ENCODE measurements around the gene FBF1.
A peak's percentile ranks its signal among the peaks of the same experiment; 100 is the strongest.

FBF1 gene

GRCh38 chr17:75959051-75959838, 18.4 kb upstream of the FBF1 start:
- DNase-seq (ENCODE audit: low spot score), result no peak

- DNase-seq (ENCODE audit: low spot score), result no peak
Measured at GRCh38 chr17:75950855-75951554, 10.2 kb upstream of the FBF1 start.

DNA sequence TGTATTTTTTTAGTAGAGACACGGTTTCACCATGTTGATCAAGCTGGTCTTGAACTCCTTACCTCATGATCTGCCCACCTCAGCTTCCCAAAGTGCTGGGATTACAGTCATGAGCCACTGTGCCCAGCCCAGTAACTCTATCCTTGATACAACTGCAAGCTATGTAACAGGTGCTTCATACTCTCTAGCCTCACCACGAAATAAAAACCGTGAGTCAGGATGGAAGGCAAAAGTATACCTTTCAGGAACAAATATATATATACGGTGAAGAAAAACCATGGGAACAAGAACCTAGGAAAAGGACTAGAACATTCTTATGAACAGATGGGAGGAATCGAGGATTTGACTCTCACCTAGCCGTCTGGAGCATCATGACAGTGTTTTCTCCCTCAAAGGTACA, 9.6 kb upstream of the FBF1 start:
- DNase-seq (ENCODE audit: low spot score), result no peak

DNA sequence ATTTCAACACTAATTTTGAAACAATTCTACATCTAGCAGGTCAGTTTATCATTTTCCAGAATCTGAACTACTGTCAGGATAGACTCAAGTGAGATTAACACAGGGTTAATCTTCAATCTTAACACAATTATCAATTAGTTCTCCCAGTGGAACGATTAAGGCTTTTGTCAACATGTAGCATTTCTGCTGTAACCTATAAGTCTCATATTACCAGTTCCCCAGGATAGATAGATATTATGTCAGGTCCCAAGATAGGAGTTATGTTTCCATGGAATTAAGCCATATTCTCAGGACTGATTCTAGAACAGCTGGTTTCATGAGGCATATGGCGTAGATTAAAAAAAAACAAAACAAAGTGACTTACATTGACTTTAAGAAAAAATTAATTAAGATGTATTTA, 4.4 kb upstream of the FBF1 start:
- no peak for DNase-seq (ENCODE audit: low spot score)

GRCh38 chr17:75943491-75943890, 2.6 kb upstream of the FBF1 start:
- no peak for DNase-seq (ENCODE audit: low spot score)

DNA sequence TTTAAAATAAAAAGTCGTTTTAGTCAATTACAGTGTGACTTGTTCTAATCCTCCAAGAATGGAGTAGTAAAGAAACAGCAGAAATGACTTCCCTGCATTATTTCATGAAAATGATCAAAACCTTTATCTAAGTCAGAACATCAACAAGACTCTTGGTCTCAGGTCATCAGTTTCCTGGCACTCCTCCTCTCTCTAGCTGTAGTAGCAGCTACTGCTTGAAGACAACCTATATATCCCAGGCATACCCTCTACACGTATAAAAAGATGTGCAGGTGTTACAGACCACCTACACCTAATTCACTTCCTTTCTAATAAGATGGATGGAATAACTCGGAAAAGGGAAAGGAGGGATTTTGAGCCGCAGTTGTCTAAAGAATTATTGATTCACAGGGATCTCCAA, 1.6 kb upstream of the FBF1 start:
- no peak for DNase-seq (ENCODE audit: low spot score)

DNA sequence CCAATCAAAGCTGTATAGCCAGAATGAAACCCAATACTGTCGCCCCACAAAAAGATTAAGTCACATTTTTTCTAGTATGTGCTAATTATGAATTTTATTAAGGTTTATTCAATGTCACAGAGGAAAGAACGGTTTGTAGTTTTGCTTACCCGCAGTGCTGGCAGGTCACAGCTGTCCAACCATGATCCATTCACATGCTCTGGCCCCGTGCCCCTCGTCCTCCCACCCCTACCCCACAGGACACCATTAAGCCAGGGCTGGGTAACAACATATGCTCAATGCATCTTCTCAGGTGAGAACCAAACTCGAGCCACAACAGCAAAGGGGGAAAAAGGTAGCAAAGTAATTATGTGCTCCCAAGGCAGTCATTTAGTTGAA, 589 bp upstream of the FBF1 start:
- DNase-seq (ENCODE audit: low spot score), result no peak

DNA sequence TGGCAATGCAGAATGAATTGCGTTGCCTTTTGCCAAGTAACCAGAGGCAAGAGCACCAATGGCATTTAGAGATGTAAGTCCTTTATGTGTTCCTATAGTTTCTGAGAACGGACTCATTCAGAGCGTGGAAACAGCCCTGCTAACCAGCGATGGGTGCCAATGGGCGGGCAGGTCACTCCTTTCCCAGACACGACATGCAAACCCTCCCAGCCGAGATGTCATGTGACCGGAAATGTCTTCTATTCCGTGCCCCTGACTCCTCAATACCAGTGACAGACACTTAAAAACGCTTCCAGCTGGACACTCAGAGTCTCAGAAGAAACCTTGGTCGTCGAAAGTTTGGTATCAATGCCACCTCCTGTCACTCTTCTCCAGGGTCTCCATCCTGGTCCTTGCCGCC, 3.2 kb downstream of the FBF1 start:
- DNase-seq (ENCODE audit: low spot score), result no peak

DNA sequence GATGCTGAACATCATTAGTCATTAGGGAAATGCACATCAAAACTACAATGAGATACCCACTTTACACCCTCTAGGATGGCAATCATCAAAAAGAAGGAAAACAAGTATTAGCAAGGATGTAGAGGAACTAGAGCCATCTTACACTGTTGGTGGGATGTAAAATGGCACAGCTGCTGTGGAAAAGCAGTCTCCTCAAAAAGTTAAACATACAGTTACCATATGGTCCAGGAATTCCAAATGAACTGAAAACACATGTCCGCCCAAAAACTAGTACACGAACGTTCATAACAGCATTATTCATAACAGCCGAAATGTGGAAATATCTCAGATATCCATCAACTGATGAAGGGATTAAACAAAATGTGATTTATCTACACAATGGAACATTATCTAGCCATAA, 7.0 kb downstream of the FBF1 start:
- no peak for DNase-seq (ENCODE audit: low spot score)

- no peak for DNase-seq (ENCODE audit: low spot score)
Measured at GRCh38 chr17:75932852-75933251, 8.0 kb downstream of the FBF1 start.

DNA sequence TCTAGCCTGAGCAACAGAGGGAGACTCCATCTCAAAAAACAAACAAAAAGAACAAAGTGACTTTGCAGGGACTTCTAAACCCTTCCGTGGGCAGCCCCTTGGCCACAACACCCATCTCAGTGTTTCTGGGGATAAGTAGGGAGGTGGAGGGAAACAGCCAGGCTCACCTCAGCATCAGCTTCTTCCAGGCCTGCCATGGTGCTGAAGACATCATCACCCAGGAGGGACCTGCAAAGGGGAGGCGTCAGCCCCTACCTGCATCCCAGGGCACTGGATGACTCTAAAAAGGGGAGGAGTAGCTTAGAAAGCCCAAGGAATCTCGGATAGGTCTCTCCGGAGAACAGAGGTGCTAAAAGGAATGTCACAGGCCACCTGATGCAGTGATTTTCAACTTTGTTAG, 9.8 kb downstream of the FBF1 start:
- DNase-seq (ENCODE audit: low spot score), result no peak

GRCh38 chr17:75927286-75927922, 13.4 kb downstream of the FBF1 start:
- peak; percentile 78 for DNase-seq (ENCODE audit: low spot score)

GRCh38 chr17:75926456-75926855, 14.4 kb downstream of the FBF1 start:
- DNase-seq (ENCODE audit: low spot score), result no peak

GRCh38 chr17:75925912-75926311, 14.9 kb downstream of the FBF1 start:
- DNase-seq (ENCODE audit: low spot score), result no peak

- no peak for DNase-seq (ENCODE audit: low spot score)
Measured at GRCh38 chr17:75925103-75925502, 15.7 kb downstream of the FBF1 start.

DNA sequence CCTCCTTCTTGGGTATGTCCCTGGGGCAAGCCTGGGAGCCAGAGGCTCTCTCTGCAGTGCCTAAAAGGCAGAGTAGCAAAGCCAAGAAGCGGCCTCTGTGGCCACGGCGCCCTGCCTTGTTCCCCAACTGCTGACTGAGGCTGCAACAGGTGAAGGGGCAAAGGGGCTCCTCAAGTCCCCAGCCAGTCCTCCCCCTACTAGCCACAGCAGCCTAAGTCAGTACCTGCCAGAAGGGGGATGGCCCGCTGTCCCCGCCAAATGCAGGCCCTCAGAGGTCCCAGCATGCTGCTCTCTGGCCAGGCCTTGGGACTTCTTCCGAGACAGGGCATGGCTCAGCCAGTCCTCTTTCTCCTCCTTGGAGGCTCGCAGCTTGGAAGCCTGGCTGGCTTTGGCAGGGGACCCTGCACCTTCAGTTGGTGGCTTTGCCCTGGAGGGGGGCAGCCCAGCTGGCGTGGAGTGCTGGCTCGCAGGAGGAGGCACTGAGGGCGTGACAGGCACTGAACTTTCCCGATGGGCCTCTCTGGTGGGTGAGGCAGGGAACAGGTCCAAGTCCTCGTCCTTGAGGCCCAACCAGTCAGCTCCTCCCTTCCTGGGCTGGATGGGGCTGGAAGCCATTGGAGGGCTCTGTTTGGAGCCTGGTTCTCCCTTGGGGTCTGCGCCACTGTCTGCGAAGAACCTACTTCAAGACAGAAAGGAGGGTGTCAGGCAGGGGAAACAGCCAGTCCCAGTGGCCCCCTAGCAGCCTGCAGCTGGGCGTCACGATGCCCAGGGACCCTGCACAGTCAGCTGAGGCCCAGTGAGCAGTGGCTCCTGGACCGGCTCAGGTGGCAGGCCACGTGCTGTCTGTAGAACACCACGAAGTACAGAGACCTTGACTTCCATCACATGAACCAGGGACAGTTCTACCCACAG, 17.6 kb downstream of the FBF1 start:
- no peak for DNase-seq (ENCODE audit: low spot score)

- DNase-seq (ENCODE audit: low spot score), result no peak
Measured at GRCh38 chr17:75922173-75922961, 18.5 kb downstream of the FBF1 start.

- no peak for DNase-seq (ENCODE audit: low spot score)
Measured at GRCh38 chr17:75921596-75921995, 19.2 kb downstream of the FBF1 start.

GRCh38 chr17:75920045-75920560, 20.7 kb downstream of the FBF1 start:
- DNase-seq (ENCODE audit: low spot score), result no peak

DNA sequence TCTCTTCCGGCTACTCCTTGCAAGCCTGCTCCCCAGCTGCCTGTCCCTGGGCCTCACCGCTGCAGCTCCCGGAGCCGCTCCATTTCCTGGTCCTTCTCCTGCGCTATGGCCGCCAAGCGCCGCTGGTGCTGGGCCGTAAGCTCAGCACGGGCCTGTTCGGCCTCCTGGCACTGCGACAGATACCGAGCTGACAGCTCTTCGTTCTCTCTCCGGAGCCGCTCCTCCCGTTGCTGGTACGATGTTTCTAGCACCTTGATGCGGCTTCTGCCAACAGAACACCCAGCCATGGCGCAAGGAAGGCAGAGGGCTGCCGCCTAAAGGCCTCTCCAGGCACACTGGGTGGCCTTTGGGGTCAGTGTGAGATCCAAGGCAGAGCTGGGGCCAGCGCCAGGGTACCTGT, 21.2 kb downstream of the FBF1 start:
- DNase-seq (ENCODE audit: low spot score), result no peak

DNA sequence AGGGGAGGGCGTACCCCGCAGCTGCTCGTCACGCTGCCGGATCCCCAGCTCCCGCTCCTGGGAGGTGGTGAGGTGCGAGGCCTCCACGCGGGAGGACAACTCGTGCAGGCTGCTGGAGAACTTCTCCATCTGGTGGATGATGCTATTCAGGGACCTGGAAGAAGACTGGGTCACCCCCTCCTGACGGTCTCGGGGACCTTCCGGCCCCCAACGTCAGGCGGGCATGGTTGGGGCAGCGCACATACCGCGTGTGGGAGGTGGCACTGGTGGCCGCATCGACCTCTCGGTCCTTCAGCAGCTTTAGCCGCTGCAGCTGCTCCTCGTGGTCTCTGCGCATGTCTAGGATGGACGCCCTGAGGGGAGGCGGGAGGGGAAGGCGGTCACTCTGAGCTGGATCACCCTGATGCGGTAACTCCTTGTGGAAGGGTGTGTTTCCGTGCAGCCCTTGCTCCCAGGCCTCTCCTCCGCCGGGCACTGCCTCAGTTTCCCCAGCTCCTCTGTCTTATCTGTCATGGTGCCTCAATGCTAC, 22.9 kb downstream of the FBF1 start:
- DNase-seq (ENCODE audit: low spot score), result no peak
